ENCODE measurements around the gene NFKBIZ.
"Not testable (repeated sequence)": the region's sequence is repeated elsewhere in the genome, so short reads cannot be mapped to it uniquely, and the experiment has no call there.

NFKBIZ gene

GRCh38 chr3:101861789-101862415 is 12.6 kb downstream of the NFKBIZ start:
- in situ Hi-C loops (cut with HindIII; ENCODE audit: low pct_ligation_motif_present, low pct_unique_long_range_greater_than_20kb, low sequenced_read_pairs): loop anchor here (25.0 kb wide), 1 partner anchor 225 kb away; no protein-coding TSS in a partner anchor
- DNase-seq: peak; percentile 71

GRCh38 chr3:101862416-101863165 is 13.3 kb downstream of the NFKBIZ start:
- DNase-seq: peak; percentile 62
- in situ Hi-C loops (cut with HindIII; ENCODE audit: low pct_ligation_motif_present, low pct_unique_long_range_greater_than_20kb, low sequenced_read_pairs): loop anchor here (25.0 kb wide), 1 partner anchor 225 kb away; no protein-coding TSS in a partner anchor

- DNase-seq: peak; percentile 30
- in situ Hi-C loops (cut with HindIII; ENCODE audit: low pct_ligation_motif_present, low pct_unique_long_range_greater_than_20kb, low sequenced_read_pairs): loop anchor here (25.0 kb wide), 1 partner anchor 222 kb away; no protein-coding TSS in a partner anchor
Observed at GRCh38 chr3:101864926-101865325, 15.6 kb downstream of the NFKBIZ start.

GRCh38 chr3:101865751-101866509 is 16.6 kb downstream of the NFKBIZ start:
- peak; percentile 50 for DNase-seq
- in situ Hi-C loops (cut with HindIII; ENCODE audit: low pct_ligation_motif_present, low pct_unique_long_range_greater_than_20kb, low sequenced_read_pairs): loop anchor here (25.0 kb wide), 1 partner anchor 221 kb away; no protein-coding TSS in a partner anchor

GRCh38 chr3:101867511-101867910 is 18.2 kb downstream of the NFKBIZ start:
- in situ Hi-C loops (cut with HindIII; ENCODE audit: low pct_ligation_motif_present, low pct_unique_long_range_greater_than_20kb, low sequenced_read_pairs): loop anchor here (25.0 kb wide), 1 partner anchor 220 kb away; no protein-coding TSS in a partner anchor

GRCh38 chr3:101867996-101868395 is 18.7 kb downstream of the NFKBIZ start:
- in situ Hi-C loops (cut with HindIII; ENCODE audit: low pct_ligation_motif_present, low pct_unique_long_range_greater_than_20kb, low sequenced_read_pairs): loop anchor here (25.0 kb wide), 1 partner anchor 219 kb away; no protein-coding TSS in a partner anchor
- DNase-seq: peak; percentile 25

More at GRCh38 chr3:101867511-101867910, 18.2 kb downstream of the NFKBIZ start:
- peak; percentile 13 for DNase-seq

GRCh38 chr3:101868534-101869464 is 19.5 kb downstream of the NFKBIZ start:
- in situ Hi-C loops (cut with HindIII; ENCODE audit: low pct_ligation_motif_present, low pct_unique_long_range_greater_than_20kb, low sequenced_read_pairs): loop anchor here (25.0 kb wide), 1 partner anchor 219 kb away; no protein-coding TSS in a partner anchor
- DNase-seq: peak; percentile 18

GRCh38 chr3:101870138-101870537 is 20.8 kb downstream of the NFKBIZ start:
- in situ Hi-C loops (cut with HindIII; ENCODE audit: low pct_ligation_motif_present, low pct_unique_long_range_greater_than_20kb, low sequenced_read_pairs): loop anchor here (25.0 kb wide), 1 partner anchor 217 kb away; no protein-coding TSS in a partner anchor
- DNase-seq: no peak

GRCh38 chr3:101873619-101874018 is 24.3 kb downstream of the NFKBIZ start:
- no peak for DNase-seq
- in situ Hi-C loops (cut with HindIII; ENCODE audit: low pct_ligation_motif_present, low pct_unique_long_range_greater_than_20kb, low sequenced_read_pairs): loop anchor here (25.0 kb wide), 1 partner anchor 214 kb away; no protein-coding TSS in a partner anchor

- DNase-seq: no peak
- in situ Hi-C loops (cut with HindIII; ENCODE audit: low pct_ligation_motif_present, low pct_unique_long_range_greater_than_20kb, low sequenced_read_pairs): no loop called here
Observed at GRCh38 chr3:101876142-101876541, 26.8 kb downstream of the NFKBIZ start.

- DNase-seq: no peak
- in situ Hi-C loops (cut with HindIII; ENCODE audit: low pct_ligation_motif_present, low pct_unique_long_range_greater_than_20kb, low sequenced_read_pairs): no loop called here
Observed at GRCh38 chr3:101878589-101878988, 29.3 kb downstream of the NFKBIZ start.

- in situ Hi-C loops (cut with HindIII; ENCODE audit: low pct_ligation_motif_present, low pct_unique_long_range_greater_than_20kb, low sequenced_read_pairs): no loop called here
- DNase-seq: no peak
Observed at GRCh38 chr3:101879102-101879501, 29.8 kb downstream of the NFKBIZ start.

GRCh38 chr3:101879623-101880284 is 30.4 kb downstream of the NFKBIZ start:
- in situ Hi-C loops (cut with HindIII; ENCODE audit: low pct_ligation_motif_present, low pct_unique_long_range_greater_than_20kb, low sequenced_read_pairs): no loop called here
- no peak for DNase-seq

- no peak for DNase-seq
- in situ Hi-C loops (cut with HindIII; ENCODE audit: low pct_ligation_motif_present, low pct_unique_long_range_greater_than_20kb, low sequenced_read_pairs): no loop called here
Observed at GRCh38 chr3:101884776-101885175, 35.5 kb downstream of the NFKBIZ start.

GRCh38 chr3:101885584-101885983 is 36.3 kb downstream of the NFKBIZ start:
- DNase-seq; in situ Hi-C loops (cut with HindIII; ENCODE audit: low pct_ligation_motif_present, low pct_unique_long_range_greater_than_20kb, low sequenced_read_pairs): not testable (repeated sequence)

GRCh38 chr3:101886626-101887025 is 37.3 kb downstream of the NFKBIZ start:
- in situ Hi-C loops (cut with HindIII; ENCODE audit: low pct_ligation_motif_present, low pct_unique_long_range_greater_than_20kb, low sequenced_read_pairs): no loop called here
- DNase-seq: no peak

- no peak for DNase-seq
- in situ Hi-C loops (cut with HindIII; ENCODE audit: low pct_ligation_motif_present, low pct_unique_long_range_greater_than_20kb, low sequenced_read_pairs): no loop called here
Observed at GRCh38 chr3:101888653-101889052, 39.3 kb downstream of the NFKBIZ start.
